DMS79 treated with DMSO at 0.1 percent for 48 hours (cell line): ENCODE data around the gene HDAC8.

Experiments
- DNase-seq: peaks from one replicate; lab custom pipeline; 2025; lab: John Stamatoyannopoulos, UW

The HDAC8 gene

DNA sequence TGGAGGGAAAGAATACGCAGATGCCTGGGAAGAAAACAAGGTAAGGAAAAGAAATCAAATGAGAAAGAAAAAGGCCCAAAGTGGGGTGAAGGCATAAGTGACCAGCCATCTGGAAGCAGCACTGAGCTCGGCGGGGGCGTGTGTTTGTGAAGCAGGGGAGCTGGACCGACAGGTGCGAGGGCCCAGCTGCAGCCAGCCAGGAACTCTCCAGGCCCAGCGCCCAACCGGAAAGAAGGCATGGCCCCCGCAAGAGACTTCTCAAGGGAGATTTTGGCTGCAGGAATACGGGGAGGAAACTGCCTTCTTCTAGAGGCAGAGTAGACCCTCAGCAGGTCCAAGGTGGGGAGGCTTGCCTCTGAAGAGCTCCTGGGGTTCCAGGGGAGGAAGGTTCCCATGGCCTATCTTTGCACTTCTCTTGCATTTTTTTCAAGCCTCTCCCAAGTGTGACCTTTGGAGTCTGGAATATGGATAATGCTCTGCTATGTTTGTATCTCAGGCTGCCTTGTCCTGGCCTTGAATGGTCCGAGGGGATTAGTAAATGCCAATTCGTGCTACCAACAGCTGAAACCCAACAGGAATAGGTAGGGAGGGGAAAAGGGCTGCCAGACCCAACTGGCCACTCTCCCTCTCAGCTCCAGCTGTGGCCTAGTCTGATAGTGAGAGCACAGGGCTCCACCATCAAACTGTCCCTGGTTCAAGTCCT, 256.1 kb downstream of the HDAC8 start:
- DNase-seq = no peak

- no peak for DNase-seq
Observed at GRCh38 chrX:72314881-72315280, 257.8 kb downstream of the HDAC8 start.

DNA sequence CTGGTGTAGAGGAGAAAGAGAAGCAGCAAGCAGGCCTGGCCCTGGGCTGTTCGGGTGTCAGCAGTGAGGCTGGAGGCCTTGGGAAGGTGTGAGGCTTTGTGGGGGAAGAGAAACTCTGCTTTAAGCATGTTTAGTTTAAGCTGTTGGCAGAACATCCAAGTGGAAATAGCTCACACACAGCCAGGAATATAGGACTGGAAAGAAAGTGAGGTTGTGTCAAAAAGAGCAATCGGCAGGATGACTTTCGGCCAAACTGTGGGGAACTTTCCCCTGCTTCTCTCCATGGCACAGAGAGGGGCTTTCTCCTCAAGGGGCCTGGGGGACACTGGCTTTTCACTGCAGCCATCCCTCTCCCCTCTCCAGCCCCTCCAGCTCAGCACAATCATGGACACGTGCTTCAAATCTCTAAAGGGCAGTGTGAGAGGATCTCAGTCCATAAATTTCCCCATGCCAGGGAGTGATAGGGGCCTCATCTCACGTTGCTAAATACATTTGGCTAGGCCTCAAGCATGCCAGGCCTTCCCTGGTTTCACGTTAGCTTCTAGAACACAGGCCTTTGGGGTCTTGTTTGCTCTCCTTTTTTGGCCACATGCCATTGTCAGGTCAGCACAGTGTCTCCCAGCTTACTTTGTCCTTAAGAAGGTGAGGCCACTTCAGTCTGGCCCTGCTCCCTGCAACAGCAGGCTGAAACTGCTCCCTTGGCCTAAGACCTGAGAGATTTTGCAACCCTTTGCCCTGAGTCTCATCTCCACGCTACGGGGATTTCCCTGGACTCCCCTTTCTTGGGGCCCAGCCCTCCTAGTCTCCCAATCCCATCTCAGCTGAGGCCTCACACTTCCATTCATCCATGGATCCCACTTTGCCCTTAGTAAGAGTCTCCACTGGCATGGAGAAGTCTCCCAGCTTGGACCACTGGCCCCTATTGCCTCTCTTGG, 258.7 kb downstream of the HDAC8 start:
- DNase-seq = no peak

- DNase-seq = no peak
Observed at GRCh38 chrX:72312311-72312940, 260.2 kb downstream of the HDAC8 start.

DNA sequence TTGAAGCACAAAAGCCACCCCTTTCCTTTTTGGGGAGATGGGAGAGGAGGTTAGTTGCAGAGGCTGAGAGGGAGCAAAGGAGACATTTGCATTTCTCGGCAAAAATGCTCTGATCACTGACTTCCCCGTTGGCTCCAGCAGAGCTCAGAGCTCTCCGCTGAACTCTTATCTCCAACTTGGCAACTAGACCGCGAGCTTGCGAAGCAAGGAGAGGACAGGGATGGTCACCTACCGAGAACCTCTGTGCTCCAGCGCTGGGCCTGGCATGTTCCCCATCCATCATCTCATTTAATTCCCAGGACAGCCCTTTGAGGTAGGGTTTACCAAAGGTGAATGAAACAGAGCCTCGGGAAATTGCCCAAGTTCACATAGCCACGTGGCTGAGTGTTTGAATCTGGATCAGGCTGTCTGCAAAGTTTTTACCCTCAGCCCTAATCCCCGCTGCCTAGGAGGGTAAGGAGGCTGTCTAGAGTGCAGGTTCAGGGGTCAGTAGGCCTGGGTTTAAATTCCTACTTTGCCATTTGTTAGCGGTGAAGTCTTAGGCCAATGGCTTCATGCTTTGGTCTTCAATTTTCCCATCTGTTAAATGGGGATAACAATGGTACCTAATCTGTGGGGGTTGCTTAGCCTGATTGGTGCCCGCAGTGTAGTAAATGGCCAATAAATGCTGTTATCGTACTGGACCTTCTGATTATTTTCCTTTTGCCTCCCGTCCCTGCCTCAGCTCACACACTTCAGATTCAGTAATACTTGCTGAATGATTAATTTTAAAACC, 263.2 kb downstream of the HDAC8 start:
- DNase-seq = no peak

DNA sequence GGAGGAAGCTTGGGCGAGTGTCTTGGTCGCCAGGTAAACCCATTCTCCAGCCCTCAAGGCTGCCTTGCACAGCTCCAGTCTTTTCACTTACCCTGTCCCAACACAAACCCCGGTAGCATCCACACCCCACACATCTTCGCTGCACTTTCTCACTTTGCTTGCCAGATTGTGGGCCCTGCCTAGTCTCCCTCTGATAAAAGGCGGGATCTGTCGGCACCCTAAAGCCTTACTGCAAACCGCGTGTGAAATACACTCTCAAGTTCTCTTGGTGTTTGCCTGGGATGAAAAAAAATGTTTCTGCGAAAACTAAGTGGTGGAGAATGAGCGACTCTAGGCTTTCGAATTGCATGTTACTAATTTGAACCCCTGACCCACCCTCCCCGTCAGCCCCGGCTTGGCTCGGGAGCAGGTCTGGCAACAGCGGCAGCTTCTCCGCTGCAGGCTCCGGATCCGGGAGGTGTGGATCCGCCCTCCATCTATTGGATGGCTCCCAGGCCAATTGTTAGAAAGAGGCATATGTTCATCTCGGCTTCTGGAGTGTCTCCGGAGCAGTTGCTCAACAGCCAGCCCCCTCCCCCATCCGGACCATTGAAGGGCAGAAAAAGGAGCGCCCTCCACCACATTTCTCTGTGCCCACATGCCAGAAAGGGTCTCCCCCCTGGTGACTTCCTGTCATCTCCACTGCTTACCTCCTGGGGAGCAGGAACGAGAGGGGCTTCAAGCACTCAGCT, 263.9 kb downstream of the HDAC8 start:
- DNase-seq = peak; percentile 28

- no peak for DNase-seq
Observed at GRCh38 chrX:72308209-72308565, 264.5 kb downstream of the HDAC8 start.

DNA sequence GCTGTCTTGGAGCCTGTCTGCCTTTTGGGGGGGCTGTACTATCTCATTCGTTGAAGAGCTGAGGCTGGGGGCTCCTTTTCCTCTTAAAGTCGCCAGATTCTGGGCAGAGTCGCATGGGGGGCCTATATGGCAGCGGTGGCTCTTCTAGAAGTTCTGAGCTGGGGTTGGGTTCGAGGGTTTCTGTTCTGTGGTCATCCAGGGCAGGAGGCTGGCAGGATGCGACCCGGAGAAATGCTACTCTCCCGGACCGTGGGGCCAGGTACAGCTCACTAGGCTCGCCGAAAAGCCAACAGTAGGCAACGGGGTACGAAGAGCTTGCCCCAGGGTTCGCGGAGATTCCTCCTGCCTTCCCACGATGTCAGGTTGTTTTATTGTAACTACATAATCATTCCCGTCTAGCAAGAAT, 265.0 kb downstream of the HDAC8 start:
- DNase-seq = peak; percentile 10

GRCh38 chrX:72306851-72307645, 265.6 kb downstream of the HDAC8 start:
- peak; percentile 53 for DNase-seq

- DNase-seq = no peak
Observed at GRCh38 chrX:72306085-72306801, 266.4 kb downstream of the HDAC8 start.

DNA sequence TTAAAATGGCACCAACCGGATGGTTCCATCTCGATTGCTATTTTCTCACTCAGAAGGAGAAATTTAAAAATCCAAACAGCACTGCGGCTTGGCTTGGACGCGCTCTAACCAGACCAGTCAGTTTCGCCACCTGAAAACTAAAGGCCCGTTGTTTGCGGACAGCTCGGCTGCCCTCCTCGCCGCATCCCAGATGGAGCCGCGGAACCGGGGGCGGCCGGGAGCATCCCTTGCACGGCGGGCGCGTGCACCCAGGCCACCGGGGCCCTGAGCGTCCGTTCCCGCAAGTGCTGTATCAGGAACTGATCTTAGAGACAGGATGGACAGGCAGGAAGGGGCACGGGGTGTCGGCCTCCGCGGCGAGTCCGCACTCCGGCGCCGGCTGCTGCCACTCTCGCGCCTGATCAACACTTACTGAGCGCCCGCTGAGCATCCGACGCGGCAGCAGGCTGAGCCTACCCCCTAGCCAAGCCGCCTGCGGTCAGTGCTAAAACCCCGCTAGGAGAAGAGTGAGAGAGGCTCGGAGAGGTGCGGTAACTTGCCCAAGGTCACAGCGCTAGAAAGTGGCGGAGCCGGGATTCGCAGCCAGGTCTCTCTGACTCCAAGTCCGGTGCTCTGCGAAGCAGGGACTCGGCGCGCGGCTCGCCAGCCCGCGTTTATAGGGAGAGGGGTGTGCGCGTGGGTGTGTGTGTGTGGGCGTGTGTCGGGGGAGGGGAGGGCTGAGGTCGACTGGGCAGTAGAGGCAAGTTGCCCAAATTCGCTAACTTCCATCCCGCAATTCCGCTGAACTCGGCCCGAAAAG, 267.2 kb downstream of the HDAC8 start, which contains the start of gene CITED1:
TSS of gene CITED1 (minus strand) at position 629 of the 799 bp plus-strand sequence. CDS start 3,045 bp downstream, outside the sequence.
- DNase-seq = no peak

DNA sequence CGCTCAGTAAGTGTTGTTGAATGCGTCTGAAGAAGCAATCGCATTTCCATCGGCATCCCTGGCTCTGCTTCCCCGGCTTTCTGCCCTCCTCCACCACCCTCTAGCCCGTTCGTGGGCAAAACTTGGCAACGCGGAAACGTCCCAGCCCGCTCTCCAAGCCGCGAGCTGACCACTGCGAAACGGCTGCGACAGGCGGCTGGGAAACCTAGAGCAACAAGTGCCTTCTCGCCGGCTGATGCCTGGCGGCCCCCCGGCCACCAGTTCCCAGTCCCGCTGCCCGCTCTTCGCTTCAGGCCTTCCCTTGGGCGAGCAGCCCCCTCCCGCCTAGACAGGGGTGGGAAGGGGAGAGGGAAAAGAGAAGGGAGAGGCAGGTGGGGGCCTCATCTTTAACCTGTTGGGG, 267.8 kb downstream of the HDAC8 start:
- DNase-seq = no peak

DNA sequence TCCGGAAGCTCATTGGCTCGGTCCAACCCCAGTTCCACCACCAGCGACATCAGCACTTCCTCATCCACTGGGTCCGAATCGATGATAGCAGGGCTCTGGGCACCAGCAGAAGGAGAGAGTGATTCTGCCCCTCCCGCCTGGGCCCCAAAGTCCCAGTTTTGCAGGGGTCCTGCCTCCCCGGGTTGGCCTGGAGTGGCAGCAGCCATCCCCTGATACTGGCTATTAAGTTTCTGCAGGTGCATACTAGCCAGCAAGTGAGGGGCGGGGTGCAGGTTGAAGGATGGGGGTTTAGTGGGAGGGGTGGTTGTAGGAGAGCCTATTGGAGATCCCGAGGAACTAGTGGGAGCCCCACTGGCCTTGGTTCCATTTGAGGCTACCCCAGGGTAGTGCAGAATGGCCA, 270.9 kb downstream of the HDAC8 start:
- no peak for DNase-seq

DNA sequence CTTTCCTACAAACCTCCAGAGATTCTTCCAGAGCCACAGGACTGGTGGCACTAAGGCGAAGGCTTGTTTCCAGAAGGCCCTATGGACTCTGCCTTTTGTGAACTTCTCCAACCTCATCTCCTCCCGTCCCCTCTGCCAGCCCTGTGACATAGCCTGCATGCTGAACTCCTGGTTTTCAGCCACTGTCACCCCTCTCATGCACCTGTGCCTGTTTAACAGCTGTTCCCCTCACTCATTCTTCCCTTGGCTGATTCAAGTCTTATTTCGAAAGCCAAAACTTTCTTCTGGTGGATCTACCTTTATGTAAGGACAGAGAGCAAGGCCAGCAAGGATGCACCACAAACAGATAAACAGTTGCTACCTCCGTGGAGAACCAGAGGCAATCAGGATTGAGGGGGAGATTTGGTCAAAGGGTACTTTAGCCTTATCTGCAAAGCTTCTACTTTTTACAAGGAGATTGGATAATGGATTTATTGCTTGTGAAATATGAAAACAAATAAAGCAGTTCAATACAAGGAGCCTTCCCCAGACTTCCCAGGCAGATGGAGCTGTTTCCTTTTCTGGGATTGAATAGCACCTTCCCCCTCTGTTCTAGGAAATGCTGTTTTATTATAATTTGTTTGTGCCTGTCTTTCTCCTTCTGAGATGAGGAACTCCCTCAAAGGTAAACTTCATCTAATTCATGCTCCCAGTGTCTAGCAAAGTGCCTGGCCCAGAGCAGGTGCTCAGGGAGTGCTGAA, 272.6 kb downstream of the HDAC8 start:
- DNase-seq = no peak

DNA sequence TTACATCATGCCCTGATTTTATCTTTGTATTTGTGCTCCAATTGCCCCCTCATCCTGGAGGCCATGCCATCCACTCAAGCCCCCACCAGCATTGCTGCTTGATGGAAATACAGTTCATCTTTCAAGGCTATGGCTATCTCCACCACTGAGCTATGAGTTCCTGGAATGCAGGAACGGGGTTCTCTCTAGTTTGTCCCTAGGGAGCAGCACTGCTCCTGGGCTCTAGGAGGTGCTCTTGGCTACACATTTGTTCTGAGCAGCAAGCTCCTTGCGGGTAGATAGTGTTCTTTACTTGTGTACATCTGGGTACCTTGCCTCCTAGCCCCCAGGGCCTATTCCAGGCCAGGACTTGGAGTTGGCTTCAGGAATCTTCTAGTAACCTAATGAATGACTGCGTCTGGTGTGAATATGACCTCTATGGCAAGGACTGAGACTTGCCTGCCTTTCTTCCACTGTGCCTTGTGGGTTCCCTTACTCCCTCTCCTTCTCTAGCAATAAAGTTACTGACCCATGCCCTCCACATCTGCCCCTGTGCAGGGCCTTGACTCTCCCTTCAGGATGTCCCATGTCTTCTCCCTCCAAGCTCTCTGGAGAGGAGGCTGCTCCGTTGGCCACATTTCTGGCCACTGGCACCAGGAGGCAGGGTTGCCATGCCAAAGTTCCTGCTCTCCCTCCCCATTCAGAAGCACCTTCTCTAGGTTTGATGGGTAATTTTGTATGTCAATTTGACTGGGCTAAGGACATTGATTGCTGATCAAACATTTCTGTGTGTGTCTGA, 274.5 kb downstream of the HDAC8 start:
- no peak for DNase-seq

GRCh38 chrX:72296991-72297390, 275.7 kb downstream of the HDAC8 start:
- DNase-seq = no peak

DNA sequence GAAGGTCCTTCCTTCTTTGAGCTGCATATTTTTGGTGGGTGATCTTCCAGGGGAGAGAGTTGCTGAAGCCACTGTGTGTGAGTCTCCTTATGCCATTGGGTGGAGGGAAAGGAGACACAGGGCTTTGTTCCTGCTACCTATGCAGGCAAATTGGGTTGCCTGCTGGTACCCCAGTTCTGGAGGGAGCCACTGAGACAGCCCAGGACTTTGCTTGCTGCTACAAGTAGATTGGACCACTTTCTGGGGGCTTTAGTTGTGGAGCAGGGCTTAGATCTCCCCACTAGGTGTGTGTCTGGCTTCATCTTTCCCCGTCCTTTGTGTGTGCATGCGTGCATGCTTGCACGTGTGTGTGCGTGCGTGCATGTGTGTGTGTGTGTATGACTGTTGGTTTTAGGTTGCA, 276.9 kb downstream of the HDAC8 start:
- no peak for DNase-seq
